C4-2B (cell line): ENCODE measurements around the gene TNPO1.

ENCODE experiments used
- H3K27ac ChIP-seq: fragments of 450-650 bp; 2 replicates; pipeline ENCODE4 v1.5.1; 2017
- ZFX ChIP-seq: fragments of 450-650 bp; IDR thresholded peaks from 2 replicates; pipeline ENCODE4 v1.6.1; 2017
- TF ChIP-seq, protein P1 (sequence below): fragments of 450-650 bp; conservative IDR thresholded peaks from 2 replicates; pipeline ENCODE4 v1.5.1; 2017; ENCODE audit warnings: mild to moderate bottlenecking

The TNPO1 gene

GRCh38 chr5:72956324-72957140 is 140.1 kb downstream of the TNPO1 start:
- TF ChIP-seq ZFX = peak; percentile 81
- TF ChIP-seq, protein P1, sequence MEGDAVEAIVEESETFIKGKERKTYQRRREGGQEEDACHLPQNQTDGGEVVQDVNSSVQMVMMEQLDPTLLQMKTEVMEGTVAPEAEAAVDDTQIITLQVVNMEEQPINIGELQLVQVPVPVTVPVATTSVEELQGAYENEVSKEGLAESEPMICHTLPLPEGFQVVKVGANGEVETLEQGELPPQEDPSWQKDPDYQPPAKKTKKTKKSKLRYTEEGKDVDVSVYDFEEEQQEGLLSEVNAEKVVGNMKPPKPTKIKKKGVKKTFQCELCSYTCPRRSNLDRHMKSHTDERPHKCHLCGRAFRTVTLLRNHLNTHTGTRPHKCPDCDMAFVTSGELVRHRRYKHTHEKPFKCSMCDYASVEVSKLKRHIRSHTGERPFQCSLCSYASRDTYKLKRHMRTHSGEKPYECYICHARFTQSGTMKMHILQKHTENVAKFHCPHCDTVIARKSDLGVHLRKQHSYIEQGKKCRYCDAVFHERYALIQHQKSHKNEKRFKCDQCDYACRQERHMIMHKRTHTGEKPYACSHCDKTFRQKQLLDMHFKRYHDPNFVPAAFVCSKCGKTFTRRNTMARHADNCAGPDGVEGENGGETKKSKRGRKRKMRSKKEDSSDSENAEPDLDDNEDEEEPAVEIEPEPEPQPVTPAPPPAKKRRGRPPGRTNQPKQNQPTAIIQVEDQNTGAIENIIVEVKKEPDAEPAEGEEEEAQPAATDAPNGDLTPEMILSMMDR = no peak
- peak overlapping the region; percentile 76 for H3K27ac ChIP-seq

DNA sequence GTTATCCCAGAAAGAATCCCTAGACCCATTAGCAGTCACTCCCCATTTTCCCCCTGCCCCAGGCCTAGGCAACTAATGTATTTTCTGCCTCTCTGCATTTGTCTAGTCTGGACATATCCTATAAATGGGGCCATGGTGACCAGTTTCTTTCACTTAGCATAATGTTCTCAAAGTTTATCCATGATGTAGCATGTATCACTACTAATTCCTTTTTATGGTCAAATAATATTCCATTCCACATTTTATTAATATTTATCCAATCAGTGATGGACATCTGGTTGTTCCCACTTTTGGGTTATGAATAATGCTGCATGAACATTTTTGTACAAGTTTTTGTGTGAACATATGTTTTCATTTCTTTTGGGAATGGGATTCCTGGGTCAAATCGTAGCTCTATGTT is 140.9 kb downstream of the TNPO1 start:
- TF ChIP-seq, protein P1 = no peak
- no peak for TF ChIP-seq ZFX
- no peak overlapping the region for H3K27ac ChIP-seq

GRCh38 chr5:72959257-72959656 is 142.8 kb downstream of the TNPO1 start:
- H3K27ac ChIP-seq = no peak overlapping the region
- no peak for TF ChIP-seq ZFX
- TF ChIP-seq, protein P1 = no peak
